ENCODE measurements around the gene CREG2.

The CREG2 gene

DNA sequence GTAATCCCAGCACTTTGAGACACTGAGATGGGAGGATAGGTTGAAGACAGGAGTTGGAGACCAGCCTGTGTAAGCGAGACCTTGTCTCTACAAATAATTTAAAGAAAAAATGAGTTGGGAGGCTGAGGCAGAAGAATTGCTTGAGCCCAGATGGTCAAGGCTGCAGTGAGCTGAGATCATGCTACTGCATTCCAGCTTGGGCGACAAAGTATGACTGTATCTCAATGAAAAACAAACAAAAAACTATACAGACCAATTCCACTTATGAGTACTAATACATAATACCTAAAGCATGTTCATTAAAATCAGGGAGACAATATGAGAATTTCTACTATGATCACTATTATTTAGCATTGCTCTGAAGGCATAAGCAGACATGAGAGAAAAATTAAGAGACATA is 91.4 kb downstream of the CREG2 start:
- WGBS: 81% methylated on average over 1 of the region's 2 CpGs

More for the DNA sequence above, 91.4 kb downstream of the CREG2 start:
- Histone ChIP-seq H2BK15ac (ENCODE audit: low read depth, poor library complexity, severe bottlenecking) (no peak overlapping the region), H3K36me3 (ENCODE audit: control insufficient read depth in 1 of 2, insufficient read depth in 2 of 2, low read depth in 1 of 2, low read length in 2 of 2) (peaks cover 2 to 39% of the 10 kb centered on the region in 2 experiments), H3K4me3 (ENCODE audit: insufficient read depth in 1 of 2, low read depth in 1 of 2, low read length in 2 of 2) (no peak overlapping the region), H3K9ac (ENCODE audit: low read length) (peak overlapping the region; percentile 49), H4K8ac (ENCODE audit: low read length) (no peak overlapping the region), H3K27me3 (ENCODE audit: control insufficient read depth in 1 of 2, insufficient read depth in 1 of 2, low read length in 2 of 2) (no peaks in the 10 kb centered on the region), H3K14ac (ENCODE audit: low read length in 2 of 2) (no peak overlapping the region), H3K79me1 (replicated peaks; ENCODE audit: low read length, poor library complexity, severe bottlenecking) (peaks cover 9% of the 10 kb centered on the region), H3K9me3 (ENCODE audit: control insufficient read depth, low read length) (no peaks in the 10 kb centered on the region), H2BK120ac (ENCODE audit: low read depth, low read length) (no peak overlapping the region), H3K4me1 (ENCODE audit: control insufficient read depth, insufficient read depth, low read depth, low read length) (peaks cover 3% of the 10 kb centered on the region), H2AFZ (ENCODE audit: low read depth, low read length) (no peak overlapping the region), H3K27ac (ENCODE audit: low read length, poor library complexity, severe bottlenecking) (no peak overlapping the region), H3K23ac (ENCODE audit: low read length in 2 of 2) (no peak overlapping the region), H2BK12ac (ENCODE audit: low read length in 2 of 2) (no peak overlapping the region), H3K18ac (ENCODE audit: low read depth in 1 of 2, low read length in 2 of 2) (no peak overlapping the region), H2AK5ac (ENCODE audit: low read length, severe bottlenecking) (no peak overlapping the region), H4K91ac (ENCODE audit: low read length) (no peak overlapping the region), H2BK5ac (ENCODE audit: low read depth, low read length, poor library complexity, severe bottlenecking) (no peak overlapping the region), H3K4me2 (ENCODE audit: low read length, poor library complexity, severe bottlenecking) (no peak overlapping the region), H3K4ac (ENCODE audit: low read depth in 1 of 2, low read length in 2 of 2) (no peak overlapping the region)
- peak; percentile 47 for DNase-seq

Small RNA genes lying within 50 kb of the gene (small RNA-seq; reads per million reads assigned to genes)
- 1.4 reads per million for gene MIR5696 (ENCODE audit: low read depth)
